ENCODE data around the gene ETHE1.

DNA sequence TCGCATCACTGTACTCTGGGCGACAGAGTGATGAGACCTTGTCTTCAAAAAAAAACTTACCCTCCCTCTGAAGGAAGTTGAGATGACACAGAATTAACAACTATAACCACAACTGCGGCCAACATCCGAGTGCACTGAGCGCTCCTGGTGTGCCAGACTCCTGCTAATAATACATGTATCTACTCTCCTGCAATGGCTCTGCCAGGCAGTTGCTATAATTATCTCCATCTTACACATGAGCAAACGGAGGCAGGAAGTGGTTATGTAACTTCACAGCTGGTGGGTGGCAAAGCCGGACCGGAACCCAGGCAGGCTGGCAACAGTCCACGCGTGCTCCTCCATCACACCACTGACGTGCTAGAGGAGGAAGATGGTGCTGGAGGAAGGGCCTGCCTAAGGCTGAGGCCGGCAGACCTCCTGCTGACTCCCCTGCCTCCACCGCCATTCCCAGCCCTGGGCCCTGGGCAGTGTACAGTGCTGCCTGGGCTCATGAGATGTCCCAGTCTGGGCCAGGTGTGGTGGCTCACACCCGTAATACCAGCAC lies 35.8 kb upstream of the ETHE1 start:
- TF ChIP-seq CTCF (conservative IDR thresholded peaks at IDR 0.05; ENCODE audit: low read length) = no peak
- no peak for TF ChIP-seq EZH2phosphoT487 (IDR thresholded peaks at IDR 0.05; ENCODE audit: borderline replicate concordance, low read depth, low read length)

All from OCI-LY7 (cell line).